ENCODE results near the gene TRIM59. TPM values are rescaled to one million over a fixed set of nuclear protein-coding genes. Genes with fewer than 3 reads are reported as not detected.

Gene TRIM59
- total and polyA plus RNA-seq, 9 of the 15 experiments (the other 6 are each of a cell fraction or from before 2014, with no cell fraction given), result 16.8 to 101 (median 34.8) TPM

GRCh38 chr3:160458151-160458550 is 8.6 kb upstream of the TRIM59 start (continued):
- TF ChIP-seq, protein P1, sequence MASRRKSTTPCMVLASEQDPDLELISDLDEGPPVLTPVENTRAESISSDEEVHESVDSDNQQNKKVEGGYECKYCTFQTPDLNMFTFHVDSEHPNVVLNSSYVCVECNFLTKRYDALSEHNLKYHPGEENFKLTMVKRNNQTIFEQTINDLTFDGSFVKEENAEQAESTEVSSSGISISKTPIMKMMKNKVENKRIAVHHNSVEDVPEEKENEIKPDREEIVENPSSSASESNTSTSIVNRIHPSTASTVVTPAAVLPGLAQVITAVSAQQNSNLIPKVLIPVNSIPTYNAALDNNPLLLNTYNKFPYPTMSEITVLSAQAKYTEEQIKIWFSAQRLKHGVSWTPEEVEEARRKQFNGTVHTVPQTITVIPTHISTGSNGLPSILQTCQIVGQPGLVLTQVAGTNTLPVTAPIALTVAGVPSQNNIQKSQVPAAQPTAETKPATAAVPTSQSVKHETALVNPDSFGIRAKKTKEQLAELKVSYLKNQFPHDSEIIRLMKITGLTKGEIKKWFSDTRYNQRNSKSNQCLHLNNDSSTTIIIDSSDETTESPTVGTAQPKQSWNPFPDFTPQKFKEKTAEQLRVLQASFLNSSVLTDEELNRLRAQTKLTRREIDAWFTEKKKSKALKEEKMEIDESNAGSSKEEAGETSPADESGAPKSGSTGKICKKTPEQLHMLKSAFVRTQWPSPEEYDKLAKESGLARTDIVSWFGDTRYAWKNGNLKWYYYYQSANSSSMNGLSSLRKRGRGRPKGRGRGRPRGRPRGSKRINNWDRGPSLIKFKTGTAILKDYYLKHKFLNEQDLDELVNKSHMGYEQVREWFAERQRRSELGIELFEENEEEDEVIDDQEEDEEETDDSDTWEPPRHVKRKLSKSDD (conservative IDR thresholded peaks at IDR 0.05; ENCODE audit: low read length), result no peak
- TF ChIP-seq ZNF561 (CRISPR knock-in tag; conservative IDR thresholded peaks at IDR 0.05) (no peak), PHF21A (IDR thresholded peaks at IDR 0.05; ENCODE audit: borderline replicate concordance, low read depth) (no peak), ZNF586 (CRISPR knock-in tag; conservative IDR thresholded peaks at IDR 0.05) (no peak), SP1 (CRISPR knock-in tag; IDR thresholded peaks at IDR 0.05) (no peak), KDM1A (IDR thresholded peaks at IDR 0.05) (no peak), ZNF311 (CRISPR knock-in tag; IDR thresholded peaks at IDR 0.05) (no peak), CEBPB (tag; IDR thresholded peaks at IDR 0.05) (no peak), SRSF7 (optimal IDR thresholded peaks at IDR 0.05; ENCODE audit: low read depth, low read length) (no peak), ZNF224 (CRISPR knock-in tag; IDR thresholded peaks at IDR 0.05) (no peak), THRB (CRISPR knock-in tag; conservative IDR thresholded peaks at IDR 0.05) (no peak), MCM5 (IDR thresholded peaks at IDR 0.05; ENCODE audit: low read depth) (no peak), ZNF165 (CRISPR knock-in tag; IDR thresholded peaks at IDR 0.05; ENCODE audit: borderline replicate concordance) (no peak), ILK (tag; IDR thresholded peaks at IDR 0.05; ENCODE audit: borderline replicate concordance, low read depth) (no peak), MYBL2 (IDR thresholded peaks at IDR 0.05; ENCODE audit: low read depth) (no peak), MYBL2 (CRISPR knock-in tag; IDR thresholded peaks at IDR 0.05; ENCODE audit: borderline replicate concordance) (no peak), YBX1 (IDR thresholded peaks at IDR 0.05) (no peak), ERF (CRISPR knock-in tag; IDR thresholded peaks at IDR 0.05) (no peak), MNT (conservative IDR thresholded peaks at IDR 0.05) (no peak), ZNF764 (CRISPR knock-in tag; IDR thresholded peaks at IDR 0.05; ENCODE audit: low read depth) (no peak)
- TF ChIP-seq, protein P2, sequence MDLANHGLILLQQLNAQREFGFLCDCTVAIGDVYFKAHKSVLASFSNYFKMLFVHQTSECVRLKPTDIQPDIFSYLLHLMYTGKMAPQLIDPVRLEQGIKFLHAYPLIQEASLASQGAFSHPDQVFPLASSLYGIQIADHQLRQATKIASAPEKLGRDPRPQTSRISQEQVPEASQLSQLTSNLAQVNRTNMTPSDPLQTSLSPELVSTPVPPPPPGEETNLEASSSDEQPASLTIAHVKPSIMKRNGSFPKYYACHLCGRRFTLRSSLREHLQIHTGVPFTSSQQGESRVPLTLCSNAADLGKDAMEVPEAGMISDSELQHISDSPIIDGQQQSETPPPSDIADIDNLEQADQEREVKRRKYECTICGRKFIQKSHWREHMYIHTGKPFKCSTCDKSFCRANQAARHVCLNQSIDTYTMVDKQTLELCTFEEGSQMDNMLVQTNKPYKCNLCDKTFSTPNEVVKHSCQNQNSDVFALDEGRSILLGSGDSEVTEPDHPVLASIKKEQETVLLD (IDR thresholded peaks at IDR 0.05), result no peak
- TF ChIP-seq, protein P3, sequence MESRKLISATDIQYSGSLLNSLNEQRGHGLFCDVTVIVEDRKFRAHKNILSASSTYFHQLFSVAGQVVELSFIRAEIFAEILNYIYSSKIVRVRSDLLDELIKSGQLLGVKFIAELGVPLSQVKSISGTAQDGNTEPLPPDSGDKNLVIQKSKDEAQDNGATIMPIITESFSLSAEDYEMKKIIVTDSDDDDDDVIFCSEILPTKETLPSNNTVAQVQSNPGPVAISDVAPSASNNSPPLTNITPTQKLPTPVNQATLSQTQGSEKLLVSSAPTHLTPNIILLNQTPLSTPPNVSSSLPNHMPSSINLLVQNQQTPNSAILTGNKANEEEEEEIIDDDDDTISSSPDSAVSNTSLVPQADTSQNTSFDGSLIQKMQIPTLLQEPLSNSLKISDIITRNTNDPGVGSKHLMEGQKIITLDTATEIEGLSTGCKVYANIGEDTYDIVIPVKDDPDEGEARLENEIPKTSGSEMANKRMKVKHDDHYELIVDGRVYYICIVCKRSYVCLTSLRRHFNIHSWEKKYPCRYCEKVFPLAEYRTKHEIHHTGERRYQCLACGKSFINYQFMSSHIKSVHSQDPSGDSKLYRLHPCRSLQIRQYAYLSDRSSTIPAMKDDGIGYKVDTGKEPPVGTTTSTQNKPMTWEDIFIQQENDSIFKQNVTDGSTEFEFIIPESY (CRISPR knock-in tag; IDR thresholded peaks at IDR 0.05), result no peak
